Neural progenitor cell (in vitro differentiated cells): ENCODE data around the gene BCAS3.

Experiments
- CTCF ChIP-seq: fragments of 200-600 bp; sonication (generic); IDR thresholded peaks from 2 replicates; pipeline ENCODE4 v1.5.1; 2017; ENCODE audit warnings: antibody characterized with exemption, mild to moderate bottlenecking
- EZH2 ChIP-seq: fragments of 200-600 bp; sonication (generic); IDR thresholded peaks from 2 replicates; pipeline ENCODE4 v1.6.1; 2017; ENCODE audit warnings: antibody characterized with exemption, mild to moderate bottlenecking, moderate library complexity

DNA sequence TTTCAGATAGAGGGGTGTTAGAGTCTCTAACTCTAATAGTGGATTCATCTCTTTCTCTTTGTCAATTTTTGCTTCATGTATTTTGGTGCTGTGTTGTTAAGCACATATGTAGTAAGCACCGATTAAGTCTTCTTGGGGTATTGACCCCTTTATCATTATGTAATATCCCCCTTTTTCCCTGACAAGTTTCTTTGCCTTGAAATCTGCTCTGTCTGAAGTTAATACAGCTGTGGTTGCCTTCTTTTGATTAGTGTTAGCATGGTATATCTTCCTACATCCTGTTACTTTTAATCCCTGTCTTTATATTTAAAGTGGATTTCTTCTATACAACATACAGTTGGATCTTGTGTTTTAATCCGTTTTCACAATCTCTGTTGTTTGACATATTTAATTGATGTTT, 60.6 kb downstream of the BCAS3 start:
- TF ChIP-seq CTCF (no peak), EZH2 (no peak)
